Measurements from ENCODE around the gene PARP14. TPM values are rescaled to one million over a fixed set of nuclear protein-coding genes. Genes with fewer than 3 reads are reported as not detected.
"Not testable (repeated sequence)": the region's sequence is repeated elsewhere in the genome, so short reads cannot be mapped to it uniquely, and the experiment has no call there.

Gene PARP14
- total RNA-seq, 1 experiment from 2014 or later, result 33.3 TPM

DNA sequence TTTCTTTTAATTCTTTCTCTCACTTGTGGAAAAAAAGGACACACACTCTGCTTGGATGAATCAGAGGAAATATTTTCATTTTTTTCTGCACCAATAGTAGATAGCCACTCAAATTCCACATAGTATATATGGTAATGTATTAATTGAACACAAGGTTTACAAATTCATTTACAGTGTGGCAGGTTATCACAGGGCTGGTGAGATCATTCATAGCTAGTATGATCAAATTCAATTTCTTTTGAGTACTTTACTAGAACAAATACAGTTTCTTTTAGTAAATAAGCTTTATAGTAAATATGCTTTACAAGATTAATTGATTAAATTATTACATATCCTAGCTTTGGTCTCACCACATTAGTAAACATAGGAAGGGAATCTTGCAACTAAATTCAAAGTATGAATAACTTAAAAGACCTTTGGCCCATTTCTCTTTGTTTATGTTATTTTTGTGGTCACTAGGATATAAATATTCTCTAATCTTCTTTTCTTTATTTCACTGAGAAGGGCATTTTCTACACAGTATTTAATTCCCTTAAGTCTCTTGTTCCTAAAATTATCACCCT, 40.1 kb upstream of the PARP14 start:
- POLR2A ChIA-PET (ENCODE audit: unreplicated experiment), result interaction anchor here (0.7 kb wide), 1 partner anchor 36 kb away, joined by 12 read pairs; no protein-coding TSS in a partner anchor

DNA sequence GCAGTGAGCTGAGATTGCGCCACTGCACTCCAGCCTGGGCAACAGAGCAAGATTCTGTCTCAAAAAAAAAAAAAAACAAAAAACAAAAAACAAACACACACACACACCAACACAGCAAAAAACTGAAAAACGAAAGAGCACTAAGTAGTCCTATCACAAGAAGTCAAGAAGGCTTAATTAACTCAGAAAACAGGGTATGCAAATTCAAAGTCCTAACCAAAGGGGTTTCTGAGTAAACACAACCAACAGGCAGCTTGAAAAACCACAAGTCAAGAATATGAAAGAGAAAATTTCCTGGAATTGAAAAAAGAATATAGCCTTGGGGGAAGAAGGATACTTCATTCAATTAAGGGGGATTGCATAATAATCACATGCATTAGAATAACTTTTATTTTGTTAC, 37.7 kb upstream of the PARP14 start:
- TF ChIP-seq EZH2 (IDR thresholded peaks at IDR 0.05; ENCODE audit: low read depth), result no peak
- TF ChIP-seq, protein P1, sequence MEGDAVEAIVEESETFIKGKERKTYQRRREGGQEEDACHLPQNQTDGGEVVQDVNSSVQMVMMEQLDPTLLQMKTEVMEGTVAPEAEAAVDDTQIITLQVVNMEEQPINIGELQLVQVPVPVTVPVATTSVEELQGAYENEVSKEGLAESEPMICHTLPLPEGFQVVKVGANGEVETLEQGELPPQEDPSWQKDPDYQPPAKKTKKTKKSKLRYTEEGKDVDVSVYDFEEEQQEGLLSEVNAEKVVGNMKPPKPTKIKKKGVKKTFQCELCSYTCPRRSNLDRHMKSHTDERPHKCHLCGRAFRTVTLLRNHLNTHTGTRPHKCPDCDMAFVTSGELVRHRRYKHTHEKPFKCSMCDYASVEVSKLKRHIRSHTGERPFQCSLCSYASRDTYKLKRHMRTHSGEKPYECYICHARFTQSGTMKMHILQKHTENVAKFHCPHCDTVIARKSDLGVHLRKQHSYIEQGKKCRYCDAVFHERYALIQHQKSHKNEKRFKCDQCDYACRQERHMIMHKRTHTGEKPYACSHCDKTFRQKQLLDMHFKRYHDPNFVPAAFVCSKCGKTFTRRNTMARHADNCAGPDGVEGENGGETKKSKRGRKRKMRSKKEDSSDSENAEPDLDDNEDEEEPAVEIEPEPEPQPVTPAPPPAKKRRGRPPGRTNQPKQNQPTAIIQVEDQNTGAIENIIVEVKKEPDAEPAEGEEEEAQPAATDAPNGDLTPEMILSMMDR (conservative IDR thresholded peaks at IDR 0.05), result no peak
- Histone ChIP-seq H3K36me3 (ENCODE audit: low read depth) (no peaks in the 10 kb centered on the region), H3K4me2 (no peak overlapping the region), H3K4me3 (no peak overlapping the region), H4K20me1 (ENCODE audit: insufficient read depth) (no peaks in the 10 kb centered on the region), H3K9me3 (ENCODE audit: insufficient read depth, low read depth) (no peaks in the 10 kb centered on the region), H3K27ac (no peak overlapping the region), H3F3A (ENCODE audit: insufficient read depth, low read depth) (no peaks in the 10 kb centered on the region), H3K9me2 (ENCODE audit: insufficient read depth) (no peaks in the 10 kb centered on the region), H2AFZ (no peak overlapping the region), H3K79me2 (ENCODE audit: low read depth) (no peaks in the 10 kb centered on the region), H3K4me1 (replicated peaks; ENCODE audit: insufficient read depth) (no peaks in the 10 kb centered on the region), H3K27me3 (ENCODE audit: insufficient read depth, low read depth) (no peaks in the 10 kb centered on the region)
- CTCF ChIA-PET, result no interaction called here
- intact Hi-C loops (cut with micrococcal nuclease; ENCODE audit: unreplicated experiment), result no loop called here
- POLR2A ChIA-PET (ENCODE audit: unreplicated experiment), result no interaction called here
- no peak for DNase-seq
- no TSS peak for BruUV-seq (replicated peaks)

More for the DNA sequence above, 40.1 kb upstream of the PARP14 start:
- H4K20me1 ChIP-seq (ENCODE audit: insufficient read depth), result no peaks in the 10 kb centered on the region
- H3K79me2 ChIP-seq (ENCODE audit: low read depth), result no peaks in the 10 kb centered on the region
- H3K9me2 ChIP-seq (ENCODE audit: insufficient read depth), result no peaks in the 10 kb centered on the region
- CTCF ChIA-PET, result no interaction called here
- H3F3A ChIP-seq (ENCODE audit: insufficient read depth, low read depth), result no peaks in the 10 kb centered on the region
- no peaks in the 10 kb centered on the region for H3K27me3 ChIP-seq (ENCODE audit: insufficient read depth, low read depth)
- no peak for TF ChIP-seq EZH2 (IDR thresholded peaks at IDR 0.05; ENCODE audit: low read depth)
- TF ChIP-seq, protein P1 (conservative IDR thresholded peaks at IDR 0.05), result no peak
- no peak overlapping the region for H3K4me3 ChIP-seq
- no peaks in the 10 kb centered on the region for H3K9me3 ChIP-seq (ENCODE audit: insufficient read depth, low read depth)
- H3K4me2 ChIP-seq, result no peak overlapping the region
- intact Hi-C loops (cut with micrococcal nuclease; ENCODE audit: unreplicated experiment), result no loop called here
- no peak for DNase-seq
- H2AFZ ChIP-seq, result no peak overlapping the region
- H3K27ac ChIP-seq, result no peak overlapping the region
- no TSS peak for BruUV-seq (replicated peaks)
- no peaks in the 10 kb centered on the region for H3K36me3 ChIP-seq (ENCODE audit: low read depth)
- no peaks in the 10 kb centered on the region for H3K4me1 ChIP-seq (replicated peaks; ENCODE audit: insufficient read depth)

DNA sequence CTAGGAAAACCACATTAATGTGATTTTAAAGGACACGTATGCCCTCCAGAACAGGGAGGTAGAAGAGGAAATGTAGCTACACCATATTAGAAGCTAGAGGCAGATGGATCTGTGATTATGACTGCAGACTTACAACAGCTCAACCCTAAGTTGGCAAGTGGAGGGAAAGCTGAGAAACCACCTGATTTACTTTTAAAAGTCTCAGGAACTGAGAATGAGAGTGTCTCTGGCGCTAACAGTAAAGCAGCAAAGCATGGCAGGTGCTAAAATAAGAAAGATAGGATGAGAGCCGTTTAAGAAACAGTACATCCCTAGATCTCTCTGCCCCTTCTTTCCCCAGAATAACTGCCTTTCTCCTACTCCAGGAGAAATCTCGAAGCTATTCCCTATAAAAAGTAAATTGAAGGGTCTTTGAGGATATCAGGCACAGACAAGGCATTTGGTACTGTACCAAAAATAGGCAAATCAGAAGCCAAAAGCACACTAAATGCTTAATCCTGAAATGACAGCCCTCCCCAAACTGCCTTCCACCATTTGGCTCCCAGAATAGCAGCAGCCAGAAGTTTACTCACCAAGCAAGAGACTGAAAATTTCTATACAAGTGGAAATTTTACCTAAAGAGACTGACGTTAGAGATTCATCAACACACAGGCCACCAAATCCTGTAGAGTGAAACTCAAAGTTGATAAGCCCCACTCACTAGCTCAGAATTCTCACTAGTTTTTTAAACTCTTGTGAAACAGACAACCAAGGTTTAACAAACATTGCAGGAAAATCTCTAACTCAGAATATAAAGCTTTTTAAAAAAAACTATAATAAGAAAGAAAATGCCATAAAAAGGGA, 34.3 kb upstream of the PARP14 start:
- Histone ChIP-seq H3K4me3 (no peak overlapping the region), H3K4me1 (replicated peaks; ENCODE audit: insufficient read depth) (no peaks in the 10 kb centered on the region), H3K4me2 (no peak overlapping the region), H3K27me3 (ENCODE audit: insufficient read depth, low read depth) (no peaks in the 10 kb centered on the region), H3K79me2 (ENCODE audit: low read depth) (no peaks in the 10 kb centered on the region), H2AFZ (no peak overlapping the region), H3K36me3 (ENCODE audit: low read depth) (no peaks in the 10 kb centered on the region), H3K27ac (no peak overlapping the region), H3K9me2 (ENCODE audit: insufficient read depth) (no peaks in the 10 kb centered on the region), H3K9me3 (ENCODE audit: insufficient read depth, low read depth) (no peaks in the 10 kb centered on the region), H4K20me1 (ENCODE audit: insufficient read depth) (no peaks in the 10 kb centered on the region), H3F3A (ENCODE audit: insufficient read depth, low read depth) (no peaks in the 10 kb centered on the region)
- no TSS peak for BruUV-seq (replicated peaks)
- POLR2A ChIA-PET (ENCODE audit: unreplicated experiment), result no interaction called here
- intact Hi-C loops (cut with micrococcal nuclease; ENCODE audit: unreplicated experiment), result no loop called here
- no peak for DNase-seq
- TF ChIP-seq, protein P1 (conservative IDR thresholded peaks at IDR 0.05), result no peak
- no peak for TF ChIP-seq EZH2 (IDR thresholded peaks at IDR 0.05; ENCODE audit: low read depth)
- CTCF ChIA-PET, result no interaction called here

DNA sequence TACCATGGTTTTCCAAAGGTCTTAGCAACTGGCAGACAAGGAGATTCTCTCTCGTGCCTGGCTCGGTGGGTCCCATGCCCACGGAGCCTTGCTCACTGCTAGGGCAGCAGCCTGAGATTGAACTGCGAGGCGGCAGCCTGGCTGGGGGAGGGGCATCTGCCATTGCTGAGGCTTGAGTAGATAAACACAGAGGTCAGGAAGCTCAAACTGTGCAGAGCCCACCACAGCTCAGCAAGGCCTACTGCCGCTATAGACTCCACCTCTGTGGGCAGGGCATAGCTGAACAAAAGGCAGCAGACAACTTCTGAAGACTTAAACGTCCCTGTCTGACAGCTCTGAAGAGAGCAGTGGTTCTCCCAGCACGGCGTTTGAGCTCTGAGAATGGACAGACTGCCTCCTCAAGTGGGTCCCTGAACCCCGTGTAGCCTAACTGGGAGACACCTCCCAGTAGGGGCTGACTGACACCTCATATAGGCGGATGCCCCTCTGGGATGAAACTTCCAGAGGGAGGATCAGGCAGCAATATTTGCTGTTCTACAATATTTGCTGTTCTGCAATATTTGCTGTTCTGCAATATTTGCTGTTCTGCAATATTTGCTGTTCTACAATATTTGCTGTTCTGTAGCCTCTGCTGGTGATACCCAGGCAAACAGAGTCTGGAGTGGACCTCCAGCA, 29.3 kb upstream of the PARP14 start:
- H3K27me3 ChIP-seq (ENCODE audit: insufficient read depth, low read depth); H3K9me2 ChIP-seq (ENCODE audit: insufficient read depth); DNase-seq; BruUV-seq (replicated peaks); intact Hi-C loops (cut with micrococcal nuclease; ENCODE audit: unreplicated experiment); H2AFZ ChIP-seq; H3K4me3 ChIP-seq; H3K4me2 ChIP-seq; H3K27ac ChIP-seq; H4K20me1 ChIP-seq (ENCODE audit: insufficient read depth); H3F3A ChIP-seq (ENCODE audit: insufficient read depth, low read depth); H3K9me3 ChIP-seq (ENCODE audit: insufficient read depth, low read depth); H3K36me3 ChIP-seq (ENCODE audit: low read depth); POLR2A ChIA-PET (ENCODE audit: unreplicated experiment); H3K79me2 ChIP-seq (ENCODE audit: low read depth); H3K4me1 ChIP-seq (replicated peaks; ENCODE audit: insufficient read depth): not testable (repeated sequence)
- CTCF ChIA-PET, result interaction anchor here (0.6 kb wide), 1 partner anchor 336 kb away, joined by 5 read pairs; no protein-coding TSS in a partner anchor

DNA sequence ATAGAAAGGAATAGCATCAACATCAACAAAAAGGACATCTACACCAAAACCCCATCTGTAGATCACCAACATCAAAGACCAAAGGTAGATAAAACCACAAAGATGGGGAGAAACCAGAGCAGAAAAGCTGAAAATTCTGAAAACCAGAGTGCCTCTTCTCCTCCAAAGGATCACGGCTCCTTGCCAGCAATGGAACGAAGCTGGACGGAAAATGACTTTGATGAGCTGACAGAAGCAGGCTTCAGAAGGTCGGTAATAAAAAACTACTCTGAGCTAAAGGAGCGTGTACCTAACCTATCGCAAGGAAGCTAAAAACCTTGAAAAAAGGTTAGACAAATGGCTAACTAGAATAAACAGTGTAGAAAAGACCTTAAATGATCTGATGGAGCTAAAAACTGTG, 28.7 kb upstream of the PARP14 start:
- CTCF ChIA-PET, result interaction anchor here (0.6 kb wide), 1 partner anchor 336 kb away, joined by 5 read pairs; no protein-coding TSS in a partner anchor
- H4K20me1 ChIP-seq (ENCODE audit: insufficient read depth); H3K9me2 ChIP-seq (ENCODE audit: insufficient read depth); H3F3A ChIP-seq (ENCODE audit: insufficient read depth, low read depth); H3K79me2 ChIP-seq (ENCODE audit: low read depth); H3K4me3 ChIP-seq; H3K27me3 ChIP-seq (ENCODE audit: insufficient read depth, low read depth); H3K27ac ChIP-seq; DNase-seq; BruUV-seq (replicated peaks); H2AFZ ChIP-seq; POLR2A ChIA-PET (ENCODE audit: unreplicated experiment); H3K4me2 ChIP-seq; H3K4me1 ChIP-seq (replicated peaks; ENCODE audit: insufficient read depth); H3K9me3 ChIP-seq (ENCODE audit: insufficient read depth, low read depth); intact Hi-C loops (cut with micrococcal nuclease; ENCODE audit: unreplicated experiment); H3K36me3 ChIP-seq (ENCODE audit: low read depth): not testable (repeated sequence)

All from PC-9 (cell line).